ENCODE results near the gene AR. TPM values are rescaled to one million over a fixed set of nuclear protein-coding genes. Genes with fewer than 3 reads are reported as not detected.

The AR gene
- total RNA-seq, 1 donor from 2014 or later = 6.7 TPM

- Mint-ChIP-seq H3K36me3 (peaks cover 18% of the 10 kb centered on the region), H3K27ac (no peak overlapping the region), H3K27me3 (ENCODE audit: insufficient read depth, low read depth) (peaks cover 3% of the 10 kb centered on the region), H3K4me3 (no peak overlapping the region), H3K4me1 (no peaks in the 10 kb centered on the region), H3K9me3 (peaks cover 3% of the 10 kb centered on the region)
- no peak for DNase-seq (ENCODE audit: low spot score)
- Histone ChIP-seq H3K4me3 (no peak overlapping the region), H4K20me1 (ENCODE audit: low read depth) (no peaks in the 10 kb centered on the region), H2AFZ (replicated peaks) (no peak overlapping the region), H3K27ac (no peak overlapping the region), H3K27me3 (no peaks in the 10 kb centered on the region), H3K4me2 (no peak overlapping the region), H3K9me3 (ENCODE audit: low read depth) (no peaks in the 10 kb centered on the region), H3F3A (ENCODE audit: low read depth) (no peaks in the 10 kb centered on the region), H3K36me3 (no peaks in the 10 kb centered on the region), H3K9ac (no peak overlapping the region), H3K4me1 (no peaks in the 10 kb centered on the region), H3K79me2 (ENCODE audit: low read depth) (no peaks in the 10 kb centered on the region)
- TF ChIP-seq CTCF (IDR thresholded peaks at IDR 0.05) = no peak
These were observed 175.1 kb downstream of the AR start for GRCh38 chrX:67718926-67719325.

- no peaks in the 10 kb centered on the region for H4K20me1 ChIP-seq (ENCODE audit: low read depth)
- H3K9me3 Mint-ChIP-seq = peaks cover 3% of the 10 kb centered on the region
These were observed 176.5 kb downstream of the AR start for GRCh38 chrX:67720344-67720743.

GRCh38 chrX:67721321-67721720 is 177.5 kb downstream of the AR start:
- Histone ChIP-seq H3F3A (ENCODE audit: low read depth) (no peaks in the 10 kb centered on the region), H3K9me3 (ENCODE audit: low read depth) (no peaks in the 10 kb centered on the region), H3K9ac (no peak overlapping the region), H3K79me2 (ENCODE audit: low read depth) (no peaks in the 10 kb centered on the region), H3K4me1 (no peaks in the 10 kb centered on the region), H3K27ac (no peak overlapping the region), H2AFZ (replicated peaks) (no peak overlapping the region), H3K36me3 (no peaks in the 10 kb centered on the region), H3K4me2 (no peak overlapping the region), H3K27me3 (no peaks in the 10 kb centered on the region), H4K20me1 (ENCODE audit: low read depth) (no peaks in the 10 kb centered on the region), H3K4me3 (no peak overlapping the region)
- no peak for DNase-seq (ENCODE audit: low spot score)
- no peak overlapping the region for H3K4me3 Mint-ChIP-seq
- no peak overlapping the region for H3K27ac Mint-ChIP-seq
- H3K36me3 Mint-ChIP-seq = peaks cover 19% of the 10 kb centered on the region
- H3K27me3 Mint-ChIP-seq (ENCODE audit: insufficient read depth, low read depth) = peaks cover 3% of the 10 kb centered on the region
- peaks cover 3% of the 10 kb centered on the region for H3K9me3 Mint-ChIP-seq
- TF ChIP-seq CTCF (IDR thresholded peaks at IDR 0.05) = no peak
- TF ChIP-seq EZH2phosphoT487 (IDR thresholded peaks at IDR 0.05) = no peak
- no peaks in the 10 kb centered on the region for H3K4me1 Mint-ChIP-seq

More at GRCh38 chrX:67720344-67720743, 176.5 kb downstream of the AR start:
- Histone ChIP-seq H3K9ac (no peak overlapping the region), H3K27ac (no peak overlapping the region), H3K4me3 (no peak overlapping the region), H3K4me1 (no peaks in the 10 kb centered on the region), H3K79me2 (ENCODE audit: low read depth) (no peaks in the 10 kb centered on the region), H3K9me3 (ENCODE audit: low read depth) (no peaks in the 10 kb centered on the region), H3K4me2 (no peak overlapping the region), H3F3A (ENCODE audit: low read depth) (no peaks in the 10 kb centered on the region), H3K27me3 (no peaks in the 10 kb centered on the region), H2AFZ (replicated peaks) (no peak overlapping the region), H3K36me3 (no peaks in the 10 kb centered on the region)
- Mint-ChIP-seq H3K27ac (no peak overlapping the region), H3K4me1 (no peaks in the 10 kb centered on the region), H3K27me3 (ENCODE audit: insufficient read depth, low read depth) (peaks cover 3% of the 10 kb centered on the region), H3K4me3 (no peak overlapping the region), H3K36me3 (peaks cover 19% of the 10 kb centered on the region)
- no peak for DNase-seq (ENCODE audit: low spot score)
- TF ChIP-seq CTCF (IDR thresholded peaks at IDR 0.05) (no peak), EZH2 (IDR thresholded peaks at IDR 0.05) (no peak), EZH2phosphoT487 (IDR thresholded peaks at IDR 0.05) (no peak)

Measured in neural progenitor cell (in vitro differentiated cells).